ENCODE measurements around the gene PPM1B. TPM values are rescaled to one million over a fixed set of nuclear protein-coding genes. Genes with fewer than 3 reads are reported as not detected.

PPM1B gene
- total and polyA plus RNA-seq, 2 of the 13 experiments (the other 11 are each of a cell fraction or from before 2014, with no cell fraction given), result 24.4 to 25.0 TPM

DNA sequence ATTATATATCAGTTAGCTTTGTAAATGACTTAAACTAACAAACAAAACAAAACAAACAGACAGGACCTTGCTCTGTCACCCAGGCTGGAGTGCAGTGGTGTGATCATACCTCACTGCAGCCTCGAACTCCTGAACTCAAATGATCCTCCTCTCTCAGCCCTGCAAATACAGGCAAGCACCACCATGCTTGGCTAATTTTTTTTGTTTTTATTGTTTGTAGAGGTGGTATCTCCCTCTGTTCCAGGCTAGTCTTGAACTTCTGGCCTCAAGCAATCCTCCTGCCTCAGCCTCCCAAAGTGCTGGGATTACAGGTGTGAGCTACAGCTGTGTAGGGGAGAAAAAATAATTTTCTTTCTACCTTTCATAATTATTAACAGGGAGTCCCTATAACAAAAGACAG is 33.8 kb upstream of the PPM1B start:
- no peak for ATAC-seq
- no peak overlapping the region for H3K27ac ChIP-seq (ENCODE audit: extremely low read length, insufficient read depth, low read length)
- TF ChIP-seq MTF1 (CRISPR knock-in tag; IDR thresholded peaks at IDR 0.05) (no peak), ZNF530 (CRISPR knock-in tag; IDR thresholded peaks at IDR 0.05; ENCODE audit: low read depth) (no peak), PAX8 (CRISPR knock-in tag; IDR thresholded peaks at IDR 0.05; ENCODE audit: borderline replicate concordance) (no peak), ATF7-NPFF (CRISPR knock-in tag; IDR thresholded peaks at IDR 0.05; ENCODE audit: low read depth) (no peak), SETDB1 (CRISPR knock-in tag; IDR thresholded peaks at IDR 0.05; ENCODE audit: borderline replicate concordance) (no peak), ADNP (CRISPR knock-in tag; IDR thresholded peaks at IDR 0.05) (no peak), ZNF562 (CRISPR knock-in tag; IDR thresholded peaks at IDR 0.05; ENCODE audit: borderline replicate concordance) (no peak), ZNF674 (CRISPR knock-in tag; IDR thresholded peaks at IDR 0.05; ENCODE audit: low read depth) (no peak), ZNF329 (CRISPR knock-in tag; IDR thresholded peaks at IDR 0.05; ENCODE audit: low read depth) (no peak), RFX3 (CRISPR knock-in tag; IDR thresholded peaks at IDR 0.05) (no peak), SAFB2 (CRISPR knock-in tag; IDR thresholded peaks at IDR 0.05; ENCODE audit: borderline replicate concordance, low read depth) (no peak)
- TF ChIP-seq, protein P1, sequence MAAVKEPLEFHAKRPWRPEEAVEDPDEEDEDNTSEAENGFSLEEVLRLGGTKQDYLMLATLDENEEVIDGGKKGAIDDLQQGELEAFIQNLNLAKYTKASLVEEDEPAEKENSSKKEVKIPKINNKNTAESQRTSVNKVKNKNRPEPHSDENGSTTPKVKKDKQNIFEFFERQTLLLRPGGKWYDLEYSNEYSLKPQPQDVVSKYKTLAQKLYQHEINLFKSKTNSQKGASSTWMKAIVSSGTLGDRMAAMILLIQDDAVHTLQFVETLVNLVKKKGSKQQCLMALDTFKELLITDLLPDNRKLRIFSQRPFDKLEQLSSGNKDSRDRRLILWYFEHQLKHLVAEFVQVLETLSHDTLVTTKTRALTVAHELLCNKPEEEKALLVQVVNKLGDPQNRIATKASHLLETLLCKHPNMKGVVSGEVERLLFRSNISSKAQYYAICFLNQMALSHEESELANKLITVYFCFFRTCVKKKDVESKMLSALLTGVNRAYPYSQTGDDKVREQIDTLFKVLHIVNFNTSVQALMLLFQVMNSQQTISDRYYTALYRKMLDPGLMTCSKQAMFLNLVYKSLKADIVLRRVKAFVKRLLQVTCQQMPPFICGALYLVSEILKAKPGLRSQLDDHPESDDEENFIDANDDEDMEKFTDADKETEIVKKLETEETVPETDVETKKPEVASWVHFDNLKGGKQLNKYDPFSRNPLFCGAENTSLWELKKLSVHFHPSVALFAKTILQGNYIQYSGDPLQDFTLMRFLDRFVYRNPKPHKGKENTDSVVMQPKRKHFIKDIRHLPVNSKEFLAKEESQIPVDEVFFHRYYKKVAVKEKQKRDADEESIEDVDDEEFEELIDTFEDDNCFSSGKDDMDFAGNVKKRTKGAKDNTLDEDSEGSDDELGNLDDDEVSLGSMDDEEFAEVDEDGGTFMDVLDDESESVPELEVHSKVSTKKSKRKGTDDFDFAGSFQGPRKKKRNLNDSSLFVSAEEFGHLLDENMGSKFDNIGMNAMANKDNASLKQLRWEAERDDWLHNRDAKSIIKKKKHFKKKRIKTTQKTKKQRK (IDR thresholded peaks at IDR 0.05; ENCODE audit: low read length), result no peak
- TF ChIP-seq, protein P2, sequence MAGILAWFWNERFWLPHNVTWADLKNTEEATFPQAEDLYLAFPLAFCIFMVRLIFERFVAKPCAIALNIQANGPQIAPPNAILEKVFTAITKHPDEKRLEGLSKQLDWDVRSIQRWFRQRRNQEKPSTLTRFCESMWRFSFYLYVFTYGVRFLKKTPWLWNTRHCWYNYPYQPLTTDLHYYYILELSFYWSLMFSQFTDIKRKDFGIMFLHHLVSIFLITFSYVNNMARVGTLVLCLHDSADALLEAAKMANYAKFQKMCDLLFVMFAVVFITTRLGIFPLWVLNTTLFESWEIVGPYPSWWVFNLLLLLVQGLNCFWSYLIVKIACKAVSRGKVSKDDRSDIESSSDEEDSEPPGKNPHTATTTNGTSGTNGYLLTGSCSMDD (CRISPR knock-in tag; IDR thresholded peaks at IDR 0.05), result no peak
- TF ChIP-seq, protein P3, sequence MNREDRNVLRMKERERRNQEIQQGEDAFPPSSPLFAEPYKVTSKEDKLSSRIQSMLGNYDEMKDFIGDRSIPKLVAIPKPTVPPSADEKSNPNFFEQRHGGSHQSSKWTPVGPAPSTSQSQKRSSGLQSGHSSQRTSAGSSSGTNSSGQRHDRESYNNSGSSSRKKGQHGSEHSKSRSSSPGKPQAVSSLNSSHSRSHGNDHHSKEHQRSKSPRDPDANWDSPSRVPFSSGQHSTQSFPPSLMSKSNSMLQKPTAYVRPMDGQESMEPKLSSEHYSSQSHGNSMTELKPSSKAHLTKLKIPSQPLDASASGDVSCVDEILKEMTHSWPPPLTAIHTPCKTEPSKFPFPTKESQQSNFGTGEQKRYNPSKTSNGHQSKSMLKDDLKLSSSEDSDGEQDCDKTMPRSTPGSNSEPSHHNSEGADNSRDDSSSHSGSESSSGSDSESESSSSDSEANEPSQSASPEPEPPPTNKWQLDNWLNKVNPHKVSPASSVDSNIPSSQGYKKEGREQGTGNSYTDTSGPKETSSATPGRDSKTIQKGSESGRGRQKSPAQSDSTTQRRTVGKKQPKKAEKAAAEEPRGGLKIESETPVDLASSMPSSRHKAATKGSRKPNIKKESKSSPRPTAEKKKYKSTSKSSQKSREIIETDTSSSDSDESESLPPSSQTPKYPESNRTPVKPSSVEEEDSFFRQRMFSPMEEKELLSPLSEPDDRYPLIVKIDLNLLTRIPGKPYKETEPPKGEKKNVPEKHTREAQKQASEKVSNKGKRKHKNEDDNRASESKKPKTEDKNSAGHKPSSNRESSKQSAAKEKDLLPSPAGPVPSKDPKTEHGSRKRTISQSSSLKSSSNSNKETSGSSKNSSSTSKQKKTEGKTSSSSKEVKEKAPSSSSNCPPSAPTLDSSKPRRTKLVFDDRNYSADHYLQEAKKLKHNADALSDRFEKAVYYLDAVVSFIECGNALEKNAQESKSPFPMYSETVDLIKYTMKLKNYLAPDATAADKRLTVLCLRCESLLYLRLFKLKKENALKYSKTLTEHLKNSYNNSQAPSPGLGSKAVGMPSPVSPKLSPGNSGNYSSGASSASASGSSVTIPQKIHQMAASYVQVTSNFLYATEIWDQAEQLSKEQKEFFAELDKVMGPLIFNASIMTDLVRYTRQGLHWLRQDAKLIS (CRISPR knock-in tag; IDR thresholded peaks at IDR 0.05), result no peak
- no peak for FAIRE-seq
- no peaks in the 10 kb centered on the region for H3K79me2 ChIP-seq (ENCODE audit: insufficient read depth, low read length)
- H3K4me2 ChIP-seq (ENCODE audit: low read depth, low read length), result no peak overlapping the region
- H3K9me3 ChIP-seq (ENCODE audit: low read length), result no peaks in the 10 kb centered on the region
- no peak overlapping the region for H2AFZ ChIP-seq (ENCODE audit: low read length)
- CTCF ChIA-PET (ENCODE audit: low intra/inter-chr PET ratio, low total read pairs), result no interaction called here
- POLR2A ChIA-PET, result no interaction called here
- H3K4me3 ChIP-seq (replicated peaks in 1 of 3; ENCODE audit: insufficient read depth in 1 of 3, low read depth in 2 of 3, low read length in 3 of 3), result no peak overlapping the region
- no peaks in the 10 kb centered on the region for H3K4me1 ChIP-seq (ENCODE audit: insufficient read depth, low read length)
- no peaks in the 10 kb centered on the region for H4K20me1 ChIP-seq (ENCODE audit: insufficient read depth, low read length)
- no peaks in the 10 kb centered on the region for H3K36me3 ChIP-seq (replicated peaks in 1 of 2; ENCODE audit: control insufficient read depth in 1 of 2, insufficient read depth in 2 of 2, low read length in 2 of 2)
- intact Hi-C loops (cut with micrococcal nuclease; ENCODE audit: unreplicated experiment) (no loop called here), in situ Hi-C loops (cut with HindIII; ENCODE audit: extremely low pct_ligation_motif_present, low pct_unique_long_range_greater_than_20kb) (no loop called here)
- no TSS peak for BruUV-seq (replicated peaks)
- no peaks in the 10 kb centered on the region for H3K27me3 ChIP-seq (ENCODE audit: control insufficient read depth in 1 of 2, insufficient read depth in 2 of 2, low read length in 2 of 2)
- WGBS (ENCODE audit: low lambda C conversion rate), result 7% methylated on average over 1 of the region's 1 CpG
- DNase-seq (ENCODE audit: low spot score), result no peak
- H3K9ac ChIP-seq (ENCODE audit: insufficient read depth, low read depth, low read length), result no peak overlapping the region
